A204.1 (cell line): ENCODE measurements around the gene IGLL1.
"Not testable (repeated sequence)": the region's sequence is repeated elsewhere in the genome, so short reads cannot be mapped to it uniquely, and the experiment has no call there.

Experiments used
- FAIRE-seq: peaks from 2 replicates; lab custom pipeline; 2012; peaks lifted over from hg19 to GRCh38; lab: Jason Lieb, UNC

IGLL1 gene

GRCh38 chr22:23539839-23540198 is 40.3 kb downstream of the IGLL1 start:
- not testable (repeated sequence) for FAIRE-seq

- FAIRE-seq = peak; percentile 39
These were observed 40.8 kb downstream of the IGLL1 start for GRCh38 chr22:23539135-23539838.

GRCh38 chr22:23538696-23539030 is 41.4 kb downstream of the IGLL1 start:
- not testable (repeated sequence) for FAIRE-seq

GRCh38 chr22:23537830-23538695 is 42.0 kb downstream of the IGLL1 start:
- not testable (repeated sequence) for FAIRE-seq

GRCh38 chr22:23537416-23537815 is 42.7 kb downstream of the IGLL1 start:
- FAIRE-seq = no peak

- FAIRE-seq = no peak
These were observed 43.2 kb downstream of the IGLL1 start for GRCh38 chr22:23536821-23537345.

- FAIRE-seq = not testable (repeated sequence)
These were observed 44.1 kb downstream of the IGLL1 start for GRCh38 chr22:23535790-23536661.

- FAIRE-seq = no peak
These were observed 45.0 kb downstream of the IGLL1 start for GRCh38 chr22:23534851-23535717.

- FAIRE-seq = no peak
These were observed 45.8 kb downstream of the IGLL1 start for GRCh38 chr22:23534201-23534850.

- FAIRE-seq = no peak
These were observed 46.3 kb downstream of the IGLL1 start for GRCh38 chr22:23533771-23534191.

GRCh38 chr22:23533328-23533762 is 46.7 kb downstream of the IGLL1 start:
- no peak for FAIRE-seq

GRCh38 chr22:23532731-23533130 is 47.4 kb downstream of the IGLL1 start:
- FAIRE-seq = no peak

GRCh38 chr22:23531966-23532705 is 48.0 kb downstream of the IGLL1 start:
- FAIRE-seq = no peak

GRCh38 chr22:23531283-23531956 is 48.7 kb downstream of the IGLL1 start:
- no peak for FAIRE-seq

GRCh38 chr22:23530766-23531282 is 49.3 kb downstream of the IGLL1 start:
- FAIRE-seq = no peak

GRCh38 chr22:23530106-23530505 is 50.0 kb downstream of the IGLL1 start:
- no peak for FAIRE-seq

GRCh38 chr22:23529166-23530103 is 50.7 kb downstream of the IGLL1 start:
- FAIRE-seq = no peak
